ENCODE measurements around the gene PDCD11.

- TF ChIP-seq EZH2 (IDR thresholded peaks at IDR 0.05; ENCODE audit: insufficient read depth, poor library complexity, severe bottlenecking) (no peak), EZH2phosphoT487 (IDR thresholded peaks at IDR 0.05; ENCODE audit: insufficient read depth, low read depth) (no peak)
These were observed at the start of gene PDCD11, which contains the start of gene ATP5MK for GRCh38 chr10:103396067-103396788.

All from GM23248 (cell line).